ENCODE data around the gene CABP5. TPM values are rescaled to one million over a fixed set of nuclear protein-coding genes. Genes with fewer than 3 reads are reported as not detected.

Gene CABP5
- polyA plus RNA-seq, 3 donors = 0.17 TPM; not detected in 2

DNA sequence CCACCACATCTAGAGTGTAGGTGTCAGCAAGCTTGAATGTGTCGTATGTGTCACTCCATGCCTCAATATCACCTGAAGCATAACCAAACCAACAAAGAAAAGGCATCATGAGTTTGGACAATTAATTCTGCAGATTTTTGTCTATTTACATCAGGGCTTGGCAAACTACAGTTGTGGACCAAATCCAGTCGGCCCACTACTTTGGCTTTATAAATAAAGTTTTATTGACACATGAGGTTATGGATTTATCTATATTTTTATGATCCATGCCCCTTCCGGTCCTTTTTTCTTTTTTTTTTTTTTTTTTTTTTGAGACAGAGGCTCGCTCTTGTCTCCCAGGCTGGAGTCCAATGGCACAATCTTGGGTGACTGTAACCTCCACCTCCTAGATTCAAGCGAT lies 9.2 kb upstream of the CABP5 start:
- H3K4me1 ChIP-seq (ENCODE audit: control insufficient read depth in 1 of 2, insufficient read depth in 2 of 2, low read length in 2 of 2) = no peaks in the 10 kb centered on the region
- H4K20me1 ChIP-seq (ENCODE audit: insufficient read depth, low read length) = no peaks in the 10 kb centered on the region
- intact Hi-C loops (cut with micrococcal nuclease) = no loop called here
- WGBS (ENCODE audit: insufficient coverage) = 100% methylated on average over 1 of the region's 5 CpGs
- H3K27ac ChIP-seq (ENCODE audit: low read depth in 1 of 2, low read length in 2 of 2) = no peak overlapping the region
- H3K36me3 ChIP-seq (replicated peaks in 1 of 2; ENCODE audit: control insufficient read depth in 1 of 2, insufficient read depth in 2 of 2, low read length in 2 of 2) = no peaks in the 10 kb centered on the region
- Mint-ChIP-seq H3K4me3 (no peak overlapping the region), H3K27ac (no peak overlapping the region), H3K4me1 (peaks cover 2% of the 10 kb centered on the region), H3K27me3 (ENCODE audit: low read depth in 3 of 3) (peaks cover 0 to 3% (median 2%) of the 10 kb centered on the region in 3 donors), H3K9me3 (peaks cover 7 to 27% (median 15%) of the 10 kb centered on the region in 7 donors), H3K36me3 (no peaks in the 10 kb centered on the region)
- H2AFZ ChIP-seq (ENCODE audit: insufficient read depth, low read depth, low read length, poor library complexity, severe bottlenecking) = no peak overlapping the region
- no peaks in the 10 kb centered on the region for H3K27me3 ChIP-seq (ENCODE audit: control insufficient read depth in 2 of 2, insufficient read depth in 2 of 2, low read length in 2 of 2)
- no peak for DNase-seq
- H3K9ac ChIP-seq (ENCODE audit: insufficient read depth, low read length, poor library complexity, severe bottlenecking) = no peak overlapping the region
- H3K79me2 ChIP-seq (ENCODE audit: insufficient read depth, low read length) = no peaks in the 10 kb centered on the region
- H3K9me3 ChIP-seq (replicated peaks in 1 of 2; ENCODE audit: control insufficient read depth in 1 of 2, insufficient read depth in 1 of 2, low read length in 2 of 2) = peaks cover 0 to 16% of the 10 kb centered on the region in 2 donors
- TF ChIP-seq, protein P1, sequence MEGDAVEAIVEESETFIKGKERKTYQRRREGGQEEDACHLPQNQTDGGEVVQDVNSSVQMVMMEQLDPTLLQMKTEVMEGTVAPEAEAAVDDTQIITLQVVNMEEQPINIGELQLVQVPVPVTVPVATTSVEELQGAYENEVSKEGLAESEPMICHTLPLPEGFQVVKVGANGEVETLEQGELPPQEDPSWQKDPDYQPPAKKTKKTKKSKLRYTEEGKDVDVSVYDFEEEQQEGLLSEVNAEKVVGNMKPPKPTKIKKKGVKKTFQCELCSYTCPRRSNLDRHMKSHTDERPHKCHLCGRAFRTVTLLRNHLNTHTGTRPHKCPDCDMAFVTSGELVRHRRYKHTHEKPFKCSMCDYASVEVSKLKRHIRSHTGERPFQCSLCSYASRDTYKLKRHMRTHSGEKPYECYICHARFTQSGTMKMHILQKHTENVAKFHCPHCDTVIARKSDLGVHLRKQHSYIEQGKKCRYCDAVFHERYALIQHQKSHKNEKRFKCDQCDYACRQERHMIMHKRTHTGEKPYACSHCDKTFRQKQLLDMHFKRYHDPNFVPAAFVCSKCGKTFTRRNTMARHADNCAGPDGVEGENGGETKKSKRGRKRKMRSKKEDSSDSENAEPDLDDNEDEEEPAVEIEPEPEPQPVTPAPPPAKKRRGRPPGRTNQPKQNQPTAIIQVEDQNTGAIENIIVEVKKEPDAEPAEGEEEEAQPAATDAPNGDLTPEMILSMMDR (IDR thresholded peaks at IDR 0.05) = no peak
- no peak overlapping the region for H3K4me2 ChIP-seq (replicated peaks; ENCODE audit: extremely low read depth, low read length, poor library complexity, severe bottlenecking)
- no peak overlapping the region for H3K4me3 ChIP-seq (replicated peaks in 1 of 3; ENCODE audit: low read depth in 2 of 3, low read length in 3 of 3)

DNA sequence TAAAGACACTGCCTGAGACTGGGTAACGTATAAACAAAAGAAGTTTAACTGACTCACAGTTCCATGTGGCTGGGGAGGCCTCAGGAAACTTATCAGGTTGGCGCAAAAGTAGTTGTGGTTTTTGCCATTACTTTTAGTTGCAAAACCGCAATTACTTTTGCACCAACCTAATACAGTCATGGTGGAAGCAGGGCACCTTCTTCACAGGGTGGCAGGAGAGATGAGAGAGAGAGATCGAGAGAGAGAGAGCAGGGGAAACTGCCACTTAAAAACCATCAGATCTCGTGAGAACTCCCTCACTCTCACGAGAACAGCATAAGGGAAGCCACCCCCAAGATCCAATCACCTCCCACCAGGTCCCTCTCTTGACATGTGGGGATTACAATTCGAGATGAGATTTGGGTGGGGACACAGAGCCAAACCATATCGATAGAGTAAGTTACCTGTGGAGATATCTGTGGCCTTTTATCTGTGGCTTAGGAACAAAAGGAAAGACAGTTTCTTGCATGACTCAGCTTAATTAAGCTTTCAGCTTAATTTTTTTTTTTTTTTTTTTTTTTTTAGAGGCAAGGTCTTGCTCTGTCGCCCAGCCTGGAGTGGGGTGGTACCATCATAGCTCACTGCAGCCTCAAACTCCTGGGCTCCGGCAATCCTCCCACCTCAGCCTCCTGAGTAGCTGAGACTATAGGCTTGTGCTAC lies 7.6 kb upstream of the CABP5 start:
- no peak overlapping the region for H3K4me3 ChIP-seq (replicated peaks in 1 of 3; ENCODE audit: low read depth in 2 of 3, low read length in 3 of 3)
- Mint-ChIP-seq H3K9me3 (peaks cover 7 to 28% (median 15%) of the 10 kb centered on the region in 7 donors), H3K4me1 (no peaks in the 10 kb centered on the region), H3K36me3 (no peaks in the 10 kb centered on the region), H3K27ac (no peak overlapping the region), H3K4me3 (no peak overlapping the region), H3K27me3 (ENCODE audit: low read depth in 3 of 3) (peaks cover 0 to 3% (median 2%) of the 10 kb centered on the region in 3 donors)
- intact Hi-C loops (cut with micrococcal nuclease) = no loop called here
- WGBS (ENCODE audit: insufficient coverage) = 100% methylated on average over 1 of the region's 10 CpGs
- H3K9ac ChIP-seq (ENCODE audit: insufficient read depth, low read length, poor library complexity, severe bottlenecking) = no peak overlapping the region
- peaks cover 0 to 16% of the 10 kb centered on the region in 2 donors for H3K9me3 ChIP-seq (replicated peaks in 1 of 2; ENCODE audit: control insufficient read depth in 1 of 2, insufficient read depth in 1 of 2, low read length in 2 of 2)
- no peak overlapping the region for H3K27ac ChIP-seq (ENCODE audit: low read depth in 1 of 2, low read length in 2 of 2)
- H3K4me2 ChIP-seq (replicated peaks; ENCODE audit: extremely low read depth, low read length, poor library complexity, severe bottlenecking) = no peak overlapping the region
- no peaks in the 10 kb centered on the region for H3K4me1 ChIP-seq (ENCODE audit: control insufficient read depth in 1 of 2, insufficient read depth in 2 of 2, low read length in 2 of 2)
- no peaks in the 10 kb centered on the region for H3K27me3 ChIP-seq (ENCODE audit: control insufficient read depth in 2 of 2, insufficient read depth in 2 of 2, low read length in 2 of 2)
- H4K20me1 ChIP-seq (ENCODE audit: insufficient read depth, low read length) = no peaks in the 10 kb centered on the region
- DNase-seq = no peak
- no peaks in the 10 kb centered on the region for H3K79me2 ChIP-seq (ENCODE audit: insufficient read depth, low read length)
- no peak overlapping the region for H2AFZ ChIP-seq (ENCODE audit: insufficient read depth, low read depth, low read length, poor library complexity, severe bottlenecking)
- no peaks in the 10 kb centered on the region for H3K36me3 ChIP-seq (replicated peaks in 1 of 2; ENCODE audit: control insufficient read depth in 1 of 2, insufficient read depth in 2 of 2, low read length in 2 of 2)
- TF ChIP-seq, protein P1 (IDR thresholded peaks at IDR 0.05) = no peak
